ENCODE results near the gene INPP4A.

The INPP4A gene

DNA sequence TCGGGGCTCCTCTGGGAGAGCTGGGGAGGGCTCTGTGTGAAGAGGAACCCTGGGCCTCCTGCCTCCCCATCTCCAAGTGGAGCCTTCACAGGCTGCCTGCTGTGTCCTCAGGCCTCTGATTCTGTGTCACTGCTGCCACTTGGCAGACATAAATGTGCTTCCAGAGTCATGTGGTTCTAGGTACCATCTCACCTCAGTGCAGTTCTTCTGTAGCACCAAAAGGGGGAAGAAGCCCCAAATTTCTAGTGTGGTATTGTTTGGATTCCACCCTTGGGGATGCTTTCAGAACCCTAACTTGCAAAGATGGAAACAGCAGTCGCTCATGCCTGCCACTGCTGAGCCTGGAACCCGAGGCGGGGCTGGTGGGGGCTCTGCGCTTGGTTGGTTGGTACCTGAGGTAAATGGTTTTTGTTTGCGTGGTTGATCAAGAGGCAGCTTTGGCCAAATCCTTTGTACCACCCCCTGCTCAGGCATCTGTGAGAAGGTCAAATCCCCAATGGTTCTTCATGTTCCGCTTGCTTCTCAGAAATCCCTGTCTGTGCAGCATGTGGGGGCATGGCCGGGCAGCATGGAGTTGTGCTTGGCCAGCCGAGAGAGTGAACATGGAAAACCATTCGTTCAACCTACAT lies 136.1 kb downstream of the INPP4A start:
- TF ChIP-seq, protein P1, sequence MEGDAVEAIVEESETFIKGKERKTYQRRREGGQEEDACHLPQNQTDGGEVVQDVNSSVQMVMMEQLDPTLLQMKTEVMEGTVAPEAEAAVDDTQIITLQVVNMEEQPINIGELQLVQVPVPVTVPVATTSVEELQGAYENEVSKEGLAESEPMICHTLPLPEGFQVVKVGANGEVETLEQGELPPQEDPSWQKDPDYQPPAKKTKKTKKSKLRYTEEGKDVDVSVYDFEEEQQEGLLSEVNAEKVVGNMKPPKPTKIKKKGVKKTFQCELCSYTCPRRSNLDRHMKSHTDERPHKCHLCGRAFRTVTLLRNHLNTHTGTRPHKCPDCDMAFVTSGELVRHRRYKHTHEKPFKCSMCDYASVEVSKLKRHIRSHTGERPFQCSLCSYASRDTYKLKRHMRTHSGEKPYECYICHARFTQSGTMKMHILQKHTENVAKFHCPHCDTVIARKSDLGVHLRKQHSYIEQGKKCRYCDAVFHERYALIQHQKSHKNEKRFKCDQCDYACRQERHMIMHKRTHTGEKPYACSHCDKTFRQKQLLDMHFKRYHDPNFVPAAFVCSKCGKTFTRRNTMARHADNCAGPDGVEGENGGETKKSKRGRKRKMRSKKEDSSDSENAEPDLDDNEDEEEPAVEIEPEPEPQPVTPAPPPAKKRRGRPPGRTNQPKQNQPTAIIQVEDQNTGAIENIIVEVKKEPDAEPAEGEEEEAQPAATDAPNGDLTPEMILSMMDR (IDR thresholded peaks at IDR 0.05; ENCODE audit: borderline replicate concordance, insufficient read depth, low read depth, low read length): 0 out of 2 replicates have a peak, but pooled peaks have one; percentile 19
- H3K4me3 ChIP-seq (ENCODE audit: low read depth, low read length): no peak overlapping the region

DNA sequence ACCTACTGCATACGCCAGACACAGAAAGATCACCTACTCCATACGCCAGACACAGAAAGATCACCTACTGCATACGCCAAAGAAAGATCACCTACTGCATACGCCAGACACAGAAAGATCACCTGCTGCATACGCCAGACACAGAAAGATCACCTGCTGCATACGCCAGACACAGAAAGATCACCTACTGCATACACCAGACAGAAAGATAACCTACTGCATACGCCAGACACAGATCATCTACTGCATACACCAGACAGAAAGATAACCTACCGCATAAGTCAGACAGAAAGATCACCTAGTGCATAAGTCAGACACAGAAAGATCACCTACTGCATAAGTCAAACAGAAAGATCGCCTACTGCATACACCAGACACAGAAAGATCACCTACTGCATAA lies 137.9 kb downstream of the INPP4A start:
- TF ChIP-seq, protein P1 (IDR thresholded peaks at IDR 0.05; ENCODE audit: borderline replicate concordance, insufficient read depth, low read depth, low read length): no peak
- no peak overlapping the region for H3K4me3 ChIP-seq (ENCODE audit: low read depth, low read length)

DNA sequence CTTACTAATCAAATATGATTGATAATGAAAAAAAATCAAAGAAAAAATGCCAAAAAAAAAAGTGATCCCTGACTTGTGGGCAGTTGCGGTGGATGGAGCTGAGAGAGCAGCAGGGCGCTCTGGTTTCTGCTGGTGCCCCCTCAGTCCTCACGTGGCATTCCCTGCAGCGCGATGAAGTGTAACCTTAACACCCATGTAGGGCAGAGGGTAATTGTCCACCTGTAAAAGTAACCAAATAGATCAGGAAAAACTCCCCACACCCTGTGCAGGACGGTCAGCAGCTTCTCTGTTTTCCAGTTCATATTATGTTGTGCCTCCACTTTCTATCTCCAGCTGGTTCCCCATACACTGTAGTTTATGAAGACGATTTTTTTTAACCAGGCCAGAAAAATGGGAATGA lies 138.6 kb downstream of the INPP4A start:
- TF ChIP-seq, protein P1 (IDR thresholded peaks at IDR 0.05; ENCODE audit: borderline replicate concordance, insufficient read depth, low read depth, low read length): no peak
- no peak overlapping the region for H3K4me3 ChIP-seq (ENCODE audit: low read depth, low read length)

DNA sequence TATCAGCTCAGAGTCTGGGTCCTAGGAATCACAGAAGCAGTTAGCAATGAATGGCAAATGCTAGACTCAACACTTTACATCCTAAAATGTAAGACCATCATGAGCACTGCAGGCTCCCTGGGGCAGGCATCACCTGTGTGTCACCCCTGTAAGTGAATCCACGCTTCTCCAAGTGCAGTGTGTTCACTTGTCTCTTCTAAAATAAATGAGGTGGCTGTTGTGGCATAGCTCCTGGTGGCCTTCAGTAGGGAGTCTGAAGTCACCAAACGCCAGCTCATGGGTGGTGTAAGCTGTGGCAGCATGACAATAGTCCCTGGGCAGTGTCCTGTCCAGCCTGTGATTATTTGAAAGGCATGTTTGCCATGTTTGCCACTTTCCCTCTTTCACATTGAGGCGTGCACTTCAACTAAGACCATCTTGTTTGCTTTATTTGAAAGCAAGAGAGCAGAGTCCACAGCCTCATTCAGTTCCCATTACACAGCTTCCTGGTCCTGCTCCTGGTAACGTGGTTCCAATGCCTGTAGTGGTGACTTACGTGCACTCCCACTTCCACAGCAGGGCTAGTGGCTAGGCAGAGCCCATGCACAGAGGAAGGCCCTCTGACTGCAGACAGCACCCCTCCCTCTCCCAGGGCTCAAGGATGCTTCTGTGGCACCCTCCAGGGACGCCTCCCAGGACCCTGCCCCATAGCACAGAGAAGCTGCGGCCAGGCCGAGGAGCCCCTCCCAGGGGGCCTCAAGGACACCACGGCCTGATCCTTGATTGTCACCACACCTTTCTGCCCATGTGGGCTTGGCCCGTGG lies 139.4 kb downstream of the INPP4A start:
- TF ChIP-seq, protein P1 (IDR thresholded peaks at IDR 0.05; ENCODE audit: borderline replicate concordance, insufficient read depth, low read depth, low read length): no peak
- no peak overlapping the region for H3K4me3 ChIP-seq (ENCODE audit: low read depth, low read length)

DNA sequence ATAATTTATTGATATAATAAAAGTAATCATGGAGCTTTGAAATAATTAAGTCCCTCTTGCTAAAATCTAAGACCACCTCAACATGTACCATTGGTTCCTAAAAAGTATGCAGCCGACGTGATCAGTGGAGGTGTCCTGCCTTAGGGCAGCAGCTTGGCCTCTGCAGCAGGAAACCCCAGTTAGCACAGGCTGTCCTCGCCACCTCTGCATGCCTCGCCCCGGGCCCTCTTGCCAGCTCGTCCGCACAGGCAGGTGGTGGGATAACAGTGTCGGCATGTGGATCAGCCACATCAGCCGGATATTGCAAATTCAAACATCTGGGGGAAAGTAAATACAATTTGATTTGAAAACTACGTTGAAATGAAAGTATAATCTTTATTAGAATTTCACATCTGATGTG lies 140.7 kb downstream of the INPP4A start:
- no peak overlapping the region for H3K4me3 ChIP-seq (ENCODE audit: low read depth, low read length)
- TF ChIP-seq, protein P1 (IDR thresholded peaks at IDR 0.05; ENCODE audit: borderline replicate concordance, insufficient read depth, low read depth, low read length): no peak

DNA sequence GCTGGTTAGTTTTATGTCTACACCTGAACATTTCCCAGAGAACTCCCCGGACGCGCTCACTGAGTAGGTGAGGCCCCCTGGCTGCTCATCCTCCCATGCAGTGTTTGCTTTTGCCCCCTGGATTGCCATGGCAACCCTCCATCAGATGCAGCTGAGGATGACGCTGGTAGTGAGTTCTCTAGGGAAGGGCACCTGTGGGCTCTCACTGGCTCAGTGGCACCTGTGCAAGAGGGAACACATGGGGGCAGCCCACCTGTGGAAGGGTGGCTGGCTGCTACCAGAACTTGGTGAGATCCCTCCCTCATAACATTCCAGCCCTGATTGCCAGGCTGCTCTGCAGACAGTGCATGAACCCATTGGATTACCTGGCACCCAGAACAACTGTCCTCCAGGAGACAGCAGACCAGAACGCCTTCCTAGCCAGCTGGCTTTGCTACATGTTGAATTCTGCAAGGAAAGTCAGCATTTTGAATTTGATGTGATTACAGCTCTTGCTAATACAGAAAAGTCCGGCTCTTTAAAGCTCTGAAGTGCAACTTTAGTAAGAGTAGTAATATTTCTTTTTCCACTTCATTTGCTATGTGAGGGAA lies 142.0 kb downstream of the INPP4A start:
- TF ChIP-seq, protein P1 (IDR thresholded peaks at IDR 0.05; ENCODE audit: borderline replicate concordance, insufficient read depth, low read depth, low read length): no peak

More for the DNA sequence above, 142.0 kb downstream of the INPP4A start:
- no peak overlapping the region for H3K4me3 ChIP-seq (ENCODE audit: low read depth, low read length)

All from GM12875 (cell line).